ENCODE data around the gene NBPF20.
"Not testable (repeated sequence)": the region's sequence is repeated elsewhere in the genome, so short reads cannot be mapped to it uniquely, and the experiment has no call there.

DNA sequence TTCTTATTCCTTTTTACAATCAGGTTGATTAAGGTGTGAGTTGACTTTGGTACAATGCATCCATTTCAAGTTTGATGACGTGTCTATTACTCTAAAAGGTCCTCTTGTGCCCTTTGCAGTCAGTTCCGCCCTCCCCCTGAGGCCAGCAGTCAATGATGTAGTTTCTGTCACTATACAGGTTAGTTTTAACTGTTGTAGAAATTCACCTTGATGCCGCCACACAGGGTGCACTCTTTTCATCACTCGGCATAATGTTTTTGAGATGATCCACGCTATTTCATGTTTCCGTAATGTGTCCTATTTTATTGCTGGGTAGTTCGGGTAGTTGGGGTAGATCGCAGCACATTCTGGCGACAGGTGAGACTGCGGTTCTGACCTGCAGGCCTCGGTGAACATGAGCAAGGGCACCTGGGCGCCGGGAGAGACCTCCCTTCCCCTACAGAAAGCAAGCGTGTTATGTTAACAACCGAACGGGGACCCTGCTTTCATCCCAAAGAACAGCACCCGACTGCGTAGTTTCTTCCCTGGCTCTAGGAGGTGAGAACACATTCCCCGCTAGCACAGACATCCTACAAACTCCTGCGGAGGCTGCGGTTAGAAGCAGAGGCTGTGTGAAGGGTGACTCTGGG lies 39.4 kb upstream of the NBPF20 start:
- TF ChIP-seq, protein P1, sequence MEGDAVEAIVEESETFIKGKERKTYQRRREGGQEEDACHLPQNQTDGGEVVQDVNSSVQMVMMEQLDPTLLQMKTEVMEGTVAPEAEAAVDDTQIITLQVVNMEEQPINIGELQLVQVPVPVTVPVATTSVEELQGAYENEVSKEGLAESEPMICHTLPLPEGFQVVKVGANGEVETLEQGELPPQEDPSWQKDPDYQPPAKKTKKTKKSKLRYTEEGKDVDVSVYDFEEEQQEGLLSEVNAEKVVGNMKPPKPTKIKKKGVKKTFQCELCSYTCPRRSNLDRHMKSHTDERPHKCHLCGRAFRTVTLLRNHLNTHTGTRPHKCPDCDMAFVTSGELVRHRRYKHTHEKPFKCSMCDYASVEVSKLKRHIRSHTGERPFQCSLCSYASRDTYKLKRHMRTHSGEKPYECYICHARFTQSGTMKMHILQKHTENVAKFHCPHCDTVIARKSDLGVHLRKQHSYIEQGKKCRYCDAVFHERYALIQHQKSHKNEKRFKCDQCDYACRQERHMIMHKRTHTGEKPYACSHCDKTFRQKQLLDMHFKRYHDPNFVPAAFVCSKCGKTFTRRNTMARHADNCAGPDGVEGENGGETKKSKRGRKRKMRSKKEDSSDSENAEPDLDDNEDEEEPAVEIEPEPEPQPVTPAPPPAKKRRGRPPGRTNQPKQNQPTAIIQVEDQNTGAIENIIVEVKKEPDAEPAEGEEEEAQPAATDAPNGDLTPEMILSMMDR (IDR thresholded peaks at IDR 0.05; ENCODE audit: insufficient read depth, low read depth, low read length): not testable (repeated sequence)
- TF ChIP-seq EZH2 (IDR thresholded peaks at IDR 0.05; ENCODE audit: insufficient read depth, low read length): not testable (repeated sequence)
